Measurements from ENCODE around the gene DSG2. TPM values are rescaled to one million over a fixed set of nuclear protein-coding genes. Genes with fewer than 3 reads are reported as not detected.

DSG2 gene
- total RNA-seq, 2 donors from 2014 or later: 47.5 to 51.0 TPM

- intact Hi-C loops (cut with DNase I): no loop called here
- DNase-seq: no peak
These were observed 40.9 kb downstream of the DSG2 start for GRCh38 chr18:31538837-31539236.

GRCh38 chr18:31546476-31546875, 48.5 kb downstream of the DSG2 start:
- no peak for ATAC-seq
- intact Hi-C loops (cut with DNase I): no loop called here
- DNase-seq: no peak

More at GRCh38 chr18:31538837-31539236, 40.9 kb downstream of the DSG2 start:
- no peak for ATAC-seq

GRCh38 chr18:31548853-31549252, 50.9 kb downstream of the DSG2 start:
- DNase-seq (no peak), ATAC-seq (no peak)
- intact Hi-C loops (cut with DNase I): no loop called here

GRCh38 chr18:31549416-31549815, 51.4 kb downstream of the DSG2 start:
- ATAC-seq (no peak), DNase-seq (no peak)
- intact Hi-C loops (cut with DNase I): no loop called here

- intact Hi-C loops (cut with DNase I): loop anchor here in 1 of 2 donors (10.0 kb wide), 1 partner anchor 173 kb away; no protein-coding TSS in a partner anchor
- no peak for ATAC-seq
- no peak for DNase-seq
These were observed 53.9 kb downstream of the DSG2 start for GRCh38 chr18:31551883-31552282.

- intact Hi-C loops (cut with DNase I): loop anchor here in 1 of 2 donors (10.0 kb wide), 1 partner anchor 171 kb away; no protein-coding TSS in a partner anchor
- ATAC-seq: no peak
These were observed 55.8 kb downstream of the DSG2 start for GRCh38 chr18:31553800-31554199.

GRCh38 chr18:31554776-31555175, 56.8 kb downstream of the DSG2 start:
- ATAC-seq (no peak), DNase-seq (no peak)
- intact Hi-C loops (cut with DNase I): loop anchor here (5.0 to 10.0 kb wide), 3 partner anchors 73 to 263 kb away; no protein-coding TSS in a partner anchor

More at GRCh38 chr18:31553800-31554199, 55.8 kb downstream of the DSG2 start:
- no peak for DNase-seq

- intact Hi-C loops (cut with DNase I): loop anchor here (2.0 to 10.0 kb wide), 4 partner anchors 71 to 261 kb away; no protein-coding TSS in a partner anchor
- DNase-seq (no peak), ATAC-seq (peak; percentile 72 to 73)
These were observed 58.2 kb downstream of the DSG2 start for GRCh38 chr18:31555971-31556747.

- intact Hi-C loops (cut with DNase I): loop anchor here (2.0 to 10.0 kb wide), 4 partner anchors 70 to 260 kb away; no protein-coding TSS in a partner anchor
- ATAC-seq (no peak), DNase-seq (no peak)
These were observed 59.5 kb downstream of the DSG2 start for GRCh38 chr18:31557446-31557845.

- DNase-seq: no peak
- intact Hi-C loops (cut with DNase I): loop anchor here (5.0 to 10.0 kb wide), 3 partner anchors 69 to 259 kb away; no protein-coding TSS in a partner anchor
These were observed 60.6 kb downstream of the DSG2 start for GRCh38 chr18:31558567-31558966.

GRCh38 chr18:31562726-31563125, 64.7 kb downstream of the DSG2 start:
- no peak for DNase-seq
- ATAC-seq: no peak
- intact Hi-C loops (cut with DNase I): loop anchor here in 1 of 2 donors (10.0 kb wide), 1 partner anchor 412 kb away; no protein-coding TSS in a partner anchor

More at GRCh38 chr18:31558567-31558966, 60.6 kb downstream of the DSG2 start:
- no peak for ATAC-seq

GRCh38 chr18:31563778-31564177, 65.8 kb downstream of the DSG2 start:
- ATAC-seq: no peak
- DNase-seq: no peak
- intact Hi-C loops (cut with DNase I): loop anchor here in 1 of 2 donors (10.0 kb wide), 1 partner anchor 411 kb away; no protein-coding TSS in a partner anchor

GRCh38 chr18:31565345-31565744, 67.4 kb downstream of the DSG2 start:
- DNase-seq: no peak
- no peak for ATAC-seq
- intact Hi-C loops (cut with DNase I): loop anchor here in 1 of 2 donors (10.0 kb wide), 1 partner anchor 409 kb away; no protein-coding TSS in a partner anchor

- no peak for DNase-seq
- intact Hi-C loops (cut with DNase I): loop anchor here in 1 of 2 donors (10.0 kb wide), 1 partner anchor 409 kb away; no protein-coding TSS in a partner anchor
- no peak for ATAC-seq
These were observed 68.0 kb downstream of the DSG2 start for GRCh38 chr18:31565782-31566512.

- DNase-seq (no peak), ATAC-seq (peak in 1 of 2 donors; percentile 38)
- intact Hi-C loops (cut with DNase I): loop anchor here in 1 of 2 donors (10.0 kb wide), 1 partner anchor 408 kb away; no protein-coding TSS in a partner anchor
These were observed 68.8 kb downstream of the DSG2 start for GRCh38 chr18:31566576-31567306.

- no peak for DNase-seq
- no peak for ATAC-seq
- intact Hi-C loops (cut with DNase I): no loop called here
These were observed 74.4 kb downstream of the DSG2 start for GRCh38 chr18:31572368-31572767.

GRCh38 chr18:31573051-31573450, 75.1 kb downstream of the DSG2 start:
- intact Hi-C loops (cut with DNase I): no loop called here
- ATAC-seq: no peak

GRCh38 chr18:31574359-31574758, 76.4 kb downstream of the DSG2 start:
- intact Hi-C loops (cut with DNase I): no loop called here
- DNase-seq: no peak
- ATAC-seq: no peak

More at GRCh38 chr18:31573051-31573450, 75.1 kb downstream of the DSG2 start:
- no peak for DNase-seq

All from left cardiac atrium (tissue), 4 donors.